HepG2 (cell line): ENCODE measurements around the gene LIMCH1. TPM values are rescaled to one million over a fixed set of nuclear protein-coding genes. Genes with fewer than 3 reads are reported as not detected.

Source experiments
- ATAC-seq: fragments of 200-7000 bp; cut with Tn5 transposase; 3 replicates; pipeline ENCODE4 v1.9.1; 2020; ENCODE audit warnings: mild to moderate bottlenecking, moderate library complexity
- BruUV-seq: library from RNA; stranded (reverse); fragments of 400-500 nt; replicated peaks from 2 replicates; lab custom pipeline; 2021; lab: Mats Ljungman, UMichigan
- CTCF ChIA-PET: fragments of 300-600 bp; formaldehyde crosslinking; extraction: SDS; loops from one replicate; lab custom pipeline; 2021; ENCODE audit warnings: low total read pairs, inconsistent platforms, low intra/inter-chr PET ratio; lab: Yijun Ruan, JAX
- POLR2A ChIA-PET: fragments of 350-600 bp; sonication (Branson Sonifier 250); formaldehyde crosslinking; loops from one replicate; lab custom pipeline; 2020; ENCODE audit warnings: antibody characterized with exemption, inconsistent platforms; lab: Yijun Ruan, JAX
- DNase-seq: peaks from one replicate; pipeline ENCODE4 v3.0.0-alpha.2; 2015; ENCODE audit warnings: low spot score
- FAIRE-seq: peaks from 3 replicates; lab custom pipeline; 2011; peaks lifted over from hg19 to GRCh38; lab: Jason Lieb, UNC
- H2AFZ ChIP-seq: one replicate; pipeline ENCODE4 v1.6.1; 2011; ENCODE audit warnings: low read length, inconsistent platforms
- H3K27ac ChIP-seq: fragments of 300-600 bp; 3 replicates; pipeline ENCODE4 v1.8.0; 2011; ENCODE audit warnings: mixed run types, mild to moderate bottlenecking, mixed read lengths, low read length, inconsistent platforms; ENCODE audit not compliant: insufficient read depth; ENCODE audit errors: extremely low read length
- H3K27me3 ChIP-seq, 2 experiments: fragments of 200-600 bp in 1 of 2; 2 replicates in 1 of 2; 3 replicates in 1 of 2; pipeline versions ENCODE4 v1.6.0 to v1.8.0; 2011; ENCODE audit warnings: low read length in 2 of 2, mild to moderate bottlenecking in 2 of 2, moderate library complexity in 2 of 2, inconsistent platforms in 1 of 2; ENCODE audit not compliant: insufficient read depth in 2 of 2, control insufficient read depth in 1 of 2
- H3K36me3 ChIP-seq, 2 experiments: fragments of 200-600 bp in 1 of 2; replicated peaks in 1 of 2; 2 replicates in 1 of 2; 3 replicates in 1 of 2; pipeline versions ENCODE4 v1.5.1 to v1.8.0; 2011; ENCODE audit warnings: low read length in 2 of 2, inconsistent platforms in 1 of 2; ENCODE audit not compliant: insufficient read depth in 2 of 2, control insufficient read depth in 1 of 2
- H3K4me1 ChIP-seq: 2 replicates; pipeline ENCODE4 v1.5.1; 2012; ENCODE audit warnings: low read length, inconsistent platforms; ENCODE audit not compliant: insufficient read depth
- H3K4me2 ChIP-seq: 2 replicates; pipeline ENCODE4 v1.6.0; 2011; ENCODE audit warnings: low read depth, low read length, inconsistent platforms
- H3K4me3 ChIP-seq, 3 experiments: fragments of 200-600 bp in 1 of 3; sonication (generic), shearing (Covaris generic) in 1 of 3; replicated peaks in 1 of 3; 2 replicates each; pipeline ENCODE4 v1.5.1; 2011 to 2016; ENCODE audit warnings: low read length in 3 of 3, inconsistent platforms in 2 of 3, low read depth in 2 of 3, mild to moderate bottlenecking in 2 of 3, control low read depth in 1 of 3, mixed read lengths in 1 of 3; ENCODE audit not compliant: insufficient read depth in 1 of 3
- H3K79me2 ChIP-seq: one replicate; pipeline ENCODE4 v1.6.1; 2011; ENCODE audit warnings: low read length, inconsistent platforms; ENCODE audit not compliant: insufficient read depth
- H3K9ac ChIP-seq: 2 replicates; pipeline ENCODE4 v1.6.0; 2011; ENCODE audit warnings: mild to moderate bottlenecking, low read depth, low read length, inconsistent platforms; ENCODE audit not compliant: insufficient read depth
- H3K9me3 ChIP-seq: 2 replicates; pipeline ENCODE4 v1.5.1; 2012; ENCODE audit warnings: mild to moderate bottlenecking, low read length
- H4K20me1 ChIP-seq: 2 replicates; pipeline ENCODE4 v1.6.0; 2011; ENCODE audit warnings: inconsistent platforms, mild to moderate bottlenecking, low read length, moderate library complexity; ENCODE audit not compliant: insufficient read depth
- ARHGAP35 ChIP-seq: sonication (generic); formaldehyde crosslinking; IDR thresholded peaks from 2 replicates; pipeline ENCODE4 v1.9.0; 2022; ENCODE audit warnings: mild to moderate bottlenecking, inconsistent platforms, moderate library complexity, missing genetic modification reagents, borderline replicate concordance
- DBP ChIP-seq: sonication (generic); formaldehyde crosslinking; IDR thresholded peaks from 2 replicates; pipeline ENCODE4 v1.4.0; 2020; ENCODE audit warnings: missing genetic modification reagents; ENCODE audit errors: not compliant biosample characterization
- ELF3 ChIP-seq: IDR thresholded peaks from 2 replicates; pipeline ENCODE4 v1.6.1; 2016; ENCODE audit warnings: missing genetic modification reagents, missing compliant biosample characterization
- IRX3 ChIP-seq: sonication (generic); formaldehyde crosslinking; IDR thresholded peaks from 2 replicates; pipeline ENCODE4 v1.8.1; 2023; ENCODE audit warnings: mild to moderate bottlenecking, low read depth, missing genetic modification reagents, borderline replicate concordance
- MAX ChIP-seq: IDR thresholded peaks from 2 replicates; pipeline ENCODE4 v1.6.1; 2012; ENCODE audit warnings: inconsistent platforms
- MXI1 ChIP-seq: IDR thresholded peaks from 3 replicates; pipeline ENCODE4 v1.6.1; 2012; ENCODE audit warnings: low read depth, low read length, inconsistent platforms, borderline replicate concordance
- NFKB2 ChIP-seq: sonication (generic); formaldehyde crosslinking; IDR thresholded peaks from 2 replicates; pipeline ENCODE4 v1.4.0; 2020; ENCODE audit warnings: missing genetic modification reagents, borderline replicate concordance
- PBX2 ChIP-seq: IDR thresholded peaks from 2 replicates; pipeline ENCODE4 v1.6.1; 2016; ENCODE audit warnings: control low read depth
- TCF7L2 ChIP-seq: IDR thresholded peaks from 2 replicates; pipeline ENCODE4 v1.6.1; 2011; ENCODE audit warnings: mild to moderate bottlenecking, low read depth, low read length, moderate library complexity
- TEAD3 ChIP-seq: optimal IDR thresholded peaks from 2 replicates; pipeline ENCODE3; 2016; ENCODE audit warnings: borderline replicate concordance
- ZFYVE20 ChIP-seq: sonication (generic); formaldehyde crosslinking; IDR thresholded peaks from 2 replicates; pipeline ENCODE4 v1.8.0; 2023; ENCODE audit warnings: low read depth, mild to moderate bottlenecking, moderate library complexity, missing genetic modification reagents, borderline replicate concordance
- ZKSCAN8 ChIP-seq: IDR thresholded peaks from 2 replicates; pipeline ENCODE4 v1.6.1; 2016; ENCODE audit warnings: borderline replicate concordance, missing genetic modification reagents, missing compliant biosample characterization
- ZNF816 ChIP-seq: sonication (generic); formaldehyde crosslinking; IDR thresholded peaks from 2 replicates; pipeline ENCODE4 v1.8.0; 2022; ENCODE audit warnings: missing genetic modification reagents, mild to moderate bottlenecking, borderline replicate concordance
- ZSCAN21 ChIP-seq: sonication (generic); formaldehyde crosslinking; IDR thresholded peaks from 2 replicates; pipeline ENCODE4 v1.8.0; 2022; ENCODE audit warnings: mild to moderate bottlenecking, missing genetic modification reagents, moderate library complexity, borderline replicate concordance
- WGBS: methylation state at CpG from one replicate; pipeline ENCODE4 v1.1.6; 2017; ENCODE audit warnings: low lambda C conversion rate; 5-methylcytosine and 5-hydroxymethylcytosine counted together
- in situ Hi-C: cut with HindIII; loops from 2 replicates; pipeline ENCODE4 v1.10.0; 2017; ENCODE audit warnings: low pct_unique_long_range_greater_than_20kb; ENCODE audit not compliant: extremely low pct_ligation_motif_present
- intact Hi-C: fragments of 100-400 bp; cut with micrococcal nuclease; formaldehyde crosslinking; loops from one replicate; pipeline ENCODE4 v1.10.0; 2022; ENCODE audit not compliant: unreplicated experiment
- polyA plus RNA-seq, 8 experiments: library from polyadenylated mRNA; depleted of rRNA in 3 of 8; stranded (reverse) in 7 of 8; unstranded in 1 of 8; fragments of >200 nt; fragmentation: Illumina TruSeq in 4 of 8; extraction: Trizol in 4 of 8; gene quantifications; 2 replicates each; pipeline versions ENCODE4 v1.2.1 to v1.2.3, GENCODE V29; 2011 to 2016; ENCODE audit warnings: low read depth in 4 of 8, missing spikeins in 1 of 8, mixed read lengths in 1 of 8; ENCODE audit not compliant: insufficient read depth in 1 of 8
- total RNA-seq, 5 experiments: library from RNA; depleted of rRNA; stranded (reverse); fragments of >200 nt; fragmentation: Illumina TruSeq; extraction: Trizol; gene quantifications; 2 replicates each; pipeline ENCODE4 v1.2.3, GENCODE V29; 2016; ENCODE audit warnings: low read depth in 1 of 5
- TF ChIP-seq, protein P1 (sequence below): sonication (generic); formaldehyde crosslinking; IDR thresholded peaks from 2 replicates; pipeline ENCODE4 v1.9.0; 2021; ENCODE audit warnings: missing genetic modification reagents, mild to moderate bottlenecking, borderline replicate concordance
- TF ChIP-seq, protein P2 (sequence below): sonication (generic); formaldehyde crosslinking; IDR thresholded peaks from 2 replicates; pipeline ENCODE4 v1.5.0; 2020; ENCODE audit warnings: missing genetic modification reagents

Gene LIMCH1
- total and polyA plus RNA-seq, 2 of the 13 experiments (the other 11 are each of a cell fraction or from before 2014, with no cell fraction given): 0.04 TPM; not detected in 1

DNA sequence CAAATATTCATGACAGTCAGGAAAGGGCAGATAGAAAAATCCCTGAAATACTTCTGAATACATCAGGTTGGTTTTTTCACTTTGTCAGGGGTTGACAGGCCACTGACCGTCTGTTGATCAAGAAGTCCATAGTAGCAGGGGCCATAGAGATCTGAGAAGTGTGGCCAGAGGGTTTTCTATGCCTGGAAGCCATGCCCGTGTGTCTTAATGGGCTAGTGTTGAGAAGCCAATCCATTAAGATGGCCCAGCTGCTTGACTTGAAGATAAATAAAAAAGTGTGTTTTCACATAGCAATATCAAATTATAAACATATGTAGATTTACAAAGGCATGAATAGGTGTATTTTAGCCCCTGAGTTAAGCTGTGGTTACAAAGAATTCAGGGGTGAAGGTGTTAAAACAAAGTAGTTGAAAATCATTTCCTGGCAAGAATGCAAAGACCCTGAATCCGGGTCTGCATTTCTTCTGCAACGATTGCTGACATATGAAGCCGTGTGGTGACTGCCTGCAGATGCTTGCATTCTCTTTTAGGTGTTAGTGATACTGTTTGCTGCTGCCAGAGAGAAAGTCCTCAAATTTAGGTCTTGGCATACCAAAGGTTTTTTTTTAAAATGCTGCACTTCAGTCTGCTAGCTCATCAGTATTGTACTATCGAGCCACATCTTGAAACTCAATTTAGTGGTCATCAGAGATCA, 9.3 kb upstream of the LIMCH1 start:
- Histone ChIP-seq H3K9ac (no peak overlapping the region), H3K27me3 (peaks cover 0 to 8% of the 10 kb centered on the region in 2 experiments; a peak in 3 of 5 replicates), H3K79me2 (no peaks in the 10 kb centered on the region), H3K4me1 (no peaks in the 10 kb centered on the region), H3K36me3 (no peaks in the 10 kb centered on the region), H2AFZ (no peak overlapping the region), H3K4me2 (no peak overlapping the region), H3K9me3 (no peaks in the 10 kb centered on the region), H4K20me1 (no peaks in the 10 kb centered on the region), H3K27ac (no peak overlapping the region), H3K4me3 (no peak overlapping the region)
- in situ Hi-C loops (no loop called here), intact Hi-C loops (no loop called here)
- no TSS peak for BruUV-seq
- no peak for ATAC-seq
- POLR2A ChIA-PET: no interaction called here
- no peak for DNase-seq
- no peak for TF ChIP-seq PBX2 (CRISPR knock-in tag)
- TF ChIP-seq IRX3 (CRISPR knock-in tag): no peak
- TF ChIP-seq ZNF816 (CRISPR knock-in tag): no peak
- TF ChIP-seq, protein P1, sequence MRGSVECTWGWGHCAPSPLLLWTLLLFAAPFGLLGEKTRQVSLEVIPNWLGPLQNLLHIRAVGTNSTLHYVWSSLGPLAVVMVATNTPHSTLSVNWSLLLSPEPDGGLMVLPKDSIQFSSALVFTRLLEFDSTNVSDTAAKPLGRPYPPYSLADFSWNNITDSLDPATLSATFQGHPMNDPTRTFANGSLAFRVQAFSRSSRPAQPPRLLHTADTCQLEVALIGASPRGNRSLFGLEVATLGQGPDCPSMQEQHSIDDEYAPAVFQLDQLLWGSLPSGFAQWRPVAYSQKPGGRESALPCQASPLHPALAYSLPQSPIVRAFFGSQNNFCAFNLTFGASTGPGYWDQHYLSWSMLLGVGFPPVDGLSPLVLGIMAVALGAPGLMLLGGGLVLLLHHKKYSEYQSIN: no peak
- no peak for TF ChIP-seq DBP (CRISPR knock-in tag)
- no peak for TF ChIP-seq MXI1
- TF ChIP-seq, protein P2, sequence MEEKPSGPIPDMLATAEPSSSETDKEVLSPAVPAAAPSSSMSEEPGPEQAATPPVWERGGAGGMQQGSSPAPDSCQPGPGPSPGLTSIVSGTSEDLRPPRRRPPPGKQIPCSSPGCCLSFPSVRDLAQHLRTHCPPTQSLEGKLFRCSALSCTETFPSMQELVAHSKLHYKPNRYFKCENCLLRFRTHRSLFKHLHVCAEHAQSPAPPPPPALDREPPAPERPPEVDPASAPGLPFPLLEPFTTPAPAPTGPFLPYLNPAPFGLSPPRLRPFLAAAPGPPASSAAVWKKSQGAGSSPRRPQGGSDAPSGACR (CRISPR knock-in tag): no peak
- no peak for TF ChIP-seq TEAD3
- no peak for TF ChIP-seq ZKSCAN8 (CRISPR knock-in tag)
- TF ChIP-seq ELF3 (CRISPR knock-in tag): no peak
- no peak for TF ChIP-seq ARHGAP35 (CRISPR knock-in tag)
- TF ChIP-seq ZFYVE20: no peak
- TF ChIP-seq TCF7L2: no peak
- TF ChIP-seq MAX: no peak
- TF ChIP-seq ZSCAN21: no peak
- TF ChIP-seq NFKB2 (CRISPR knock-in tag): no peak
- WGBS: 3% methylated on average over 6 of the region's 6 CpGs
- CTCF ChIA-PET: no interaction called here
- FAIRE-seq: no peak
